ENCODE measurements around the gene OR2A5.

GRCh38 chr7:144004703-144005102 lies 44.0 kb upstream of the OR2A5 start:
- TF ChIP-seq SUZ12 (IDR thresholded peaks at IDR 0.05; ENCODE audit: extremely low read depth, insufficient read depth, insufficient read length) = no peak
- no peak for TF ChIP-seq ZNF274 (IDR thresholded peaks at IDR 0.05; ENCODE audit: low read depth, low read length)
